OCI-LY1 (cell line): ENCODE data around the gene MTO1.
"Not testable (repeated sequence)": the region's sequence is repeated elsewhere in the genome, so short reads cannot be mapped to it uniquely, and the experiment has no call there.

Source experiments
- H2AFZ ChIP-seq: fragments of 200-600 bp; sonication (generic), shearing (Covaris generic); 2 replicates; pipeline ENCODE4 v1.6.0; 2014; ENCODE audit warnings: antibody characterized with exemption, mild to moderate bottlenecking, low read length
- H3F3A ChIP-seq: fragments of 200-600 bp; sonication (generic), shearing (Covaris generic); 2 replicates; pipeline ENCODE4 v1.6.0; 2014; ENCODE audit warnings: mild to moderate bottlenecking, antibody characterized with exemption, low read length, moderate library complexity; ENCODE audit not compliant: insufficient read depth
- H3K27ac ChIP-seq: fragments of 200-600 bp; sonication (generic); 2 replicates; pipeline ENCODE4 v1.5.1; 2014; ENCODE audit warnings: low read length, mixed run types, mild to moderate bottlenecking, low read depth; ENCODE audit not compliant: poor library complexity, severe bottlenecking
- H3K27me3 ChIP-seq: fragments of 200-600 bp; sonication (generic); 2 replicates; pipeline ENCODE4 v1.6.0; 2014; ENCODE audit warnings: antibody characterized with exemption, mild to moderate bottlenecking, low read length, moderate library complexity; ENCODE audit not compliant: insufficient read depth
- H3K36me3 ChIP-seq: fragments of 200-600 bp; sonication (generic); 2 replicates; pipeline ENCODE4 v1.6.1; 2014; ENCODE audit warnings: mild to moderate bottlenecking, antibody characterized with exemption, low read length, moderate library complexity, mixed read lengths; ENCODE audit not compliant: insufficient read depth
- H3K4me1 ChIP-seq: fragments of 200-600 bp; sonication (generic); 2 replicates; pipeline ENCODE4 v1.5.1; 2014; ENCODE audit warnings: mild to moderate bottlenecking, low read length, moderate library complexity; ENCODE audit not compliant: insufficient read depth, severe bottlenecking
- H3K4me2 ChIP-seq: fragments of 200-600 bp; sonication (generic), shearing (Covaris generic); 2 replicates; pipeline ENCODE4 v1.6.1; 2014; ENCODE audit warnings: low read length
- H3K4me3 ChIP-seq: fragments of 200-600 bp; sonication (generic); 2 replicates; pipeline ENCODE4 v1.5.1; 2014; ENCODE audit warnings: low read length, low read depth, mild to moderate bottlenecking, mixed read lengths; ENCODE audit not compliant: poor library complexity, severe bottlenecking
- H3K79me2 ChIP-seq: fragments of 200-600 bp; shearing (Covaris generic); 2 replicates; pipeline ENCODE4 v1.6.1; 2016; ENCODE audit warnings: mixed run types, low read length, mixed read lengths; ENCODE audit not compliant: insufficient read depth
- H3K9ac ChIP-seq: fragments of 200-600 bp; sonication (generic), shearing (Covaris generic); 2 replicates; pipeline ENCODE4 v1.6.1; 2014; ENCODE audit warnings: mild to moderate bottlenecking, low read length, mixed read lengths
- H3K9me2 ChIP-seq: fragments of 200-600 bp; sonication (generic), shearing (Covaris generic); 2 replicates; pipeline ENCODE4 v1.6.1; 2014; ENCODE audit warnings: low read depth, mild to moderate bottlenecking, low read length, mixed read lengths
- H3K9me3 ChIP-seq: fragments of 200-600 bp; shearing (Covaris generic); 2 replicates; pipeline ENCODE4 v1.6.1; 2014; ENCODE audit warnings: low read length, mixed read lengths
- H4K20me1 ChIP-seq: fragments of 200-600 bp; sonication (generic), shearing (Covaris generic); 2 replicates; pipeline ENCODE4 v1.6.0; 2016; ENCODE audit warnings: mild to moderate bottlenecking, low read length; ENCODE audit not compliant: insufficient read depth
- CTCF ChIP-seq: fragments of 200-600 bp; sonication (generic), shearing (Covaris generic); IDR thresholded peaks from 2 replicates; pipeline ENCODE4 v1.5.1; 2017; ENCODE audit warnings: mild to moderate bottlenecking, antibody characterized with exemption, low read length, moderate library complexity, mixed read lengths
- EZH2 ChIP-seq: fragments of 200-600 bp; sonication (generic), shearing (Covaris generic); IDR thresholded peaks from 2 replicates; pipeline ENCODE4 v1.8.0; 2017; ENCODE audit warnings: borderline replicate concordance, mixed run types, mild to moderate bottlenecking, antibody characterized with exemption, low read length, moderate library complexity, mixed read lengths

MTO1 gene

GRCh38 chr6:73503027-73503772, 41.7 kb downstream of the MTO1 start:
- H3K79me2 ChIP-seq, result no peaks in the 10 kb centered on the region
- no peak overlapping the region for H3K4me2 ChIP-seq
- H3K4me1 ChIP-seq, result no peaks in the 10 kb centered on the region
- H3K27me3 ChIP-seq, result no peaks in the 10 kb centered on the region
- no peaks in the 10 kb centered on the region for H3F3A ChIP-seq
- no peaks in the 10 kb centered on the region for H4K20me1 ChIP-seq
- H2AFZ ChIP-seq, result no peak overlapping the region
- H3K9ac ChIP-seq, result no peak overlapping the region
- H3K9me3 ChIP-seq, result no peaks in the 10 kb centered on the region
- peaks cover 60% of the 10 kb centered on the region for H3K36me3 ChIP-seq
- H3K4me3 ChIP-seq, result no peak overlapping the region
- no peak overlapping the region for H3K27ac ChIP-seq
- TF ChIP-seq CTCF, result no peak
- no peak for TF ChIP-seq EZH2
- no peaks in the 10 kb centered on the region for H3K9me2 ChIP-seq

- H3K4me1 ChIP-seq, result no peaks in the 10 kb centered on the region
- no peak overlapping the region for H3K27ac ChIP-seq
- H3K79me2 ChIP-seq, result no peaks in the 10 kb centered on the region
- no peaks in the 10 kb centered on the region for H3K9me2 ChIP-seq
- H3K27me3 ChIP-seq, result no peaks in the 10 kb centered on the region
- H3K36me3 ChIP-seq, result peaks cover 51% of the 10 kb centered on the region
- H3F3A ChIP-seq, result no peaks in the 10 kb centered on the region
- H3K4me3 ChIP-seq, result no peak overlapping the region
- no peak for TF ChIP-seq CTCF
- TF ChIP-seq EZH2, result no peak
- no peak overlapping the region for H2AFZ ChIP-seq
- H3K9ac ChIP-seq, result no peak overlapping the region
- no peak overlapping the region for H3K4me2 ChIP-seq
- H3K9me3 ChIP-seq, result no peaks in the 10 kb centered on the region
- no peaks in the 10 kb centered on the region for H4K20me1 ChIP-seq
Observed at GRCh38 chr6:73504160-73504559, 42.6 kb downstream of the MTO1 start.

GRCh38 chr6:73505142-73505541, 43.6 kb downstream of the MTO1 start:
- Histone ChIP-seq H3K4me2 (no peak overlapping the region), H3K4me1 (no peaks in the 10 kb centered on the region), H3K4me3 (no peak overlapping the region), H3K36me3 (peaks cover 43% of the 10 kb centered on the region), H3K9me3 (no peaks in the 10 kb centered on the region), H3K9ac (no peak overlapping the region), H3F3A (no peaks in the 10 kb centered on the region), H3K79me2 (no peaks in the 10 kb centered on the region), H3K27me3 (no peaks in the 10 kb centered on the region), H4K20me1 (no peaks in the 10 kb centered on the region), H3K27ac (no peak overlapping the region), H2AFZ (no peak overlapping the region), H3K9me2 (no peaks in the 10 kb centered on the region)
- TF ChIP-seq EZH2 (no peak), CTCF (no peak)

GRCh38 chr6:73505705-73506104, 44.2 kb downstream of the MTO1 start:
- H3K79me2 ChIP-seq, H2AFZ ChIP-seq, H3K9ac ChIP-seq, H3K4me1 ChIP-seq, H3F3A ChIP-seq, H3K27me3 ChIP-seq, H3K4me3 ChIP-seq, H3K9me3 ChIP-seq, H3K4me2 ChIP-seq, H3K9me2 ChIP-seq, H4K20me1 ChIP-seq, H3K27ac ChIP-seq: not testable (repeated sequence)
- H3K36me3 ChIP-seq, result peaks cover 38% of the 10 kb centered on the region
